DMS 273 (cell line): ENCODE data around the gene A2M.

ENCODE experiments used
- DNase-seq: peaks from one replicate; lab custom pipeline; 2025; ENCODE audit not compliant: unreplicated experiment; lab: John Stamatoyannopoulos, UW

A2M gene

DNA sequence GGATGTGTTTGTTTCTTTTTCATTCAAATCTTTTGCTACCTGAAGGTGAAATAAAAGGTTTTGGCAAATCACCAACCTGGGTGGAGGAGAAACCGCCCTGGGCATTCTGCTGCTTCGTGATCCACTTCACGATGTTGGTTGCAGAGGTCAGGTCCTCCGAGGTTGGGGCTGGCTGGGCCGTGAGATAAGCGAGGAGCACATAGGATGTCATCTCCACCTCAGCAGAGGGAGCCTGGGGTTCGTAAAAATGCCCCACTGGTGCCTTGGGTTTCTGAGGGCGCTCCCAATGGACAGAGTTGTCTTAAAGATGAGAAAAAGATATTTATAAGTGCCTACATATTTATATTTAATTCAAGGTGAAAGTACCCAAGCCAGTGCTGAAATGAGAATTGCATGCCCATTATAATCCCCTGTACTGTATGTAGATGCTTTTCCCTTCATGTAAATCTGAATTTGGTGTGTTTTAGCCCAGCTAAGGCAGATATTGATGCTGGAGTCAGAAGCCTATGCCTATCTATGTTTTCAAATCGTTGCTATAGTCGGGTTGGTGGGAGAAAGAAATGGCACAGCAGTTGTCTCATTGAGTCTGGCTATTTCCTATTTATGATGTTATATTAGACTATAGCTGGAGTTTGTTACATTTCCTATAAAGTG is 41.1 kb downstream of the A2M start:
- no peak for DNase-seq

DNA sequence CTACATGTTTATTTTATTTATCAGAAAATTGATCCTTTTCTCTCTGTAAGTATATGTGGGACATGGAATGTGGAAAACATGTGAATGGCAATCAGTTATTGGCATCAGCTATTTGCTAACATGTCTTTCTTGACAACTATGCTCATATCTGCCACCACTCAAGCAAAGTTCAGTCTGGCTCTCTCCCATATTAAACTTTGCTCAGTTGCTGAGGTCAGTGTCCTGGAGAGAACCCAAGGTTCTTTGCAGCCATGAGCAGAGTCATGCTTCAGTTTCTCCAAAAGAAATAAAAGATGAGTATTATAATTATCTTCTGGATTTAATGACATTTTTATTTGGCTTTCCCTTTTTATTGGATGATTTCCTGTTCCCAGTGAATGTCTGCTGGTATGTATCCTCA is 42.6 kb downstream of the A2M start:
- DNase-seq, result no peak

DNA sequence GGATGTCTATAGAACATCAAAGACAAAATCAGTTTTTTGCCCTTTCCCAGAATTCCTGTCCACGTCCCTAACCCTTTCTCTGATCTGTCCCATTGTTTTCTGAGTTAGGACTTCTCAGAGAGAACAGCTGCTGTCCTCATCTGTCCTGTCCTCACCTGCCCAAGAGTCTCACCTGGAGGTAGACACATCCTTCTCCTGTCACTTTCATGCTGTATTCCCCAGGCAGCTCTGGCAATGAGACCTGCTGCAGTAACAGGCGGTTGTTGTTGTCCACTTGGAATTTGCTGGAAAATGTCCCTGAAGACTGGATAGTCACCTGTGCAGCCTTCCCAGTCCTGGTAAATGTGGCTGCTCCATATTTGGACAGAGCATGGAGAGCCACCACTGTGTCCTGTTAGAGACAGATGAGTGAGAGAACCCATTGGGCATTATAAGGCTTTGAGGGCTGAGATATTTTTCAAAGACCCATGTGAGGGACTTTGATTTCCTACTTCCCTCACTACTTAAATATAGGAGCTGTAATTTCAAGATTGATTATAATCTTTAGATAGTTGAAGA is 43.2 kb downstream of the A2M start:
- no peak for DNase-seq

DNA sequence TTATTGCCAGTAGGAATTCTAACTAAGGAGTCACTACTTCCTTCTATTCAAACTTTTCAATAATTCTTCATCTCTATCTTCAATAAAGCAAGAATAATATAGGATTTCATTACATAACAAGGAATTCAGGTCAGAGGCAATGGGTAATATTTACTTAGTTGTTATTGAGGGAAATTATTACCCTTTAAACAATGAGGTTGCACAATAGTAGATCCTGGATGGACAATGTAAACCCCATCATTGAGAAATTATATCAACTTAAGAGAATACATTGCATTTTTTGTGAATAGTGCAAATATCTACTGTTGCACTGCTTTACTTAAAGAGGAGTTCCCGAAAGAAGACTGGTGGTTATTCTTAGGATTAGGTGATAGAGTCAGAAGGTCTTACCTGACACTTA is 43.8 kb downstream of the A2M start:
- DNase-seq, result no peak

DNA sequence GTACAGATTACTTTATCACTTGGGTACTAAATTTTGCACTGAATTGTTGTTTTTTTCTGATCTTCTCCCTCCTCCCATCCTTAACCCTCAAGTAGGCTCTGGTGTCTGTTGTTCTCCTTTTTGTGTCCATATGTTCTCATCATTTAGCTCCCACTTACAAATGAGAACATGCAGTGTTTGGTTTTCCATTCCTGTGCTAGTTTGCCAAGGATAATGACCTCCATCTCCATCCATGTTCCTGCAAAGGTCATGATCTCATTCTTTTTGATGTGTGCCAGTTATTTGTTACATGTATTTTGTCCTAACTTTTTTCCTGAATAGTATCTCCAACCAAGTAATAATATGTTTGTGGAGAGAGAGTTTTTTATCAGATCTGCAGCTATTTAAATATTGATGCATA is 44.2 kb downstream of the A2M start:
- no peak for DNase-seq

DNA sequence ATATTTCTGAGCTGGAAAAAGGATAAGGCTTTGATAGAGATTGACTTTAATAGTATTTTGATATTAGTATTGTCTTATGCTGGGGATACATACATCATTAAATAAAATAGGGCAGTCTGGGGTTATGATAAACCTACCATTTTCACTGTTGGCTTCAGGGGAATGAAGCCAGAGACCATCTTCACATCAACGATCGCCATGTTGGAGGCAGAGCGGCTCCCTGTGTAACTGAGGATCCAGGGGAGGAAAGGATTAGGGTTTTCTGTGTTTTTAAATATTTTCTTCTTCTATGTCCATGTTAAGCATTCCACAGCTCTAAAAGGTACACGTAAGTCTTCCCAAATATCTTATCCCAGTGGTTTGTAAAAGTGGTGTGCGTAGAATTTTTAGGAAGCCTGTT is 45.4 kb downstream of the A2M start:
- DNase-seq, result no peak

DNA sequence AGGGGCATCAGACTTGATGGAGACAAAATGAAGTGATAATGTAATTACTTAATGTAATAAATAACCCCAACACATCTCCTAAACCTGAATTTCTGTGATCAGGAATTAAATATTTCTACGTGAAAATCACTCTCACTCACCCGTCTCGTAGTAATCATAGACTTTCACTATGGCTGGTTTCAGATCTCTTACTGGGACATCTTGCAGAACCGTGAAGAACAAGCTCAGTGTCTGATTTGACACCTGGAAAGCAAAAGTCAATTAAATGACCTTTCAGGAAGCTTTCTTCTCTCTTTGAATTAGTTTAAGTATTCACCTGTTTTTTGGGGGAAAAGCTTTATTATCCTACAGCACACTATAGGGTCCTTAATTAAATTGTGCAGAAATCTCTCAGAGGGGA is 47.1 kb downstream of the A2M start:
- DNase-seq, result no peak

DNA sequence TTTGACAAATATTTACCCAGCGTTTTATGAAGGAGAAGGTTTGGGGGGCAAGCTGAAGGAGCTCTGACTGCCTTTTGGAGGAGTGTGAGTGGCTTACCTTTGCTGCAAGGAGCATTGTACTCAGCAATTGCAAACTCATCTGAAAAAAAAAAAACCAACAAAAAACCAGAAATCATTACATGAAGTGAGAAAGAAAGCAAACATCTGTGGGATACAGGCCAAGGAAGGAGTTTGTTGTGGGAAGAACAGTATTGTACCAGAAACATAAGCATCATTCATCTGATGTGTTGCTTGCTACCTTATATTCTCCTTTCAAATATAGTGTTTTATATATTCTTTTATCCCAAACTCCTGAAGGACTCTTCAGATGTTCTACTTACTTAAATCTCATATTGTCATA is 47.6 kb downstream of the A2M start:
- DNase-seq, result no peak

DNA sequence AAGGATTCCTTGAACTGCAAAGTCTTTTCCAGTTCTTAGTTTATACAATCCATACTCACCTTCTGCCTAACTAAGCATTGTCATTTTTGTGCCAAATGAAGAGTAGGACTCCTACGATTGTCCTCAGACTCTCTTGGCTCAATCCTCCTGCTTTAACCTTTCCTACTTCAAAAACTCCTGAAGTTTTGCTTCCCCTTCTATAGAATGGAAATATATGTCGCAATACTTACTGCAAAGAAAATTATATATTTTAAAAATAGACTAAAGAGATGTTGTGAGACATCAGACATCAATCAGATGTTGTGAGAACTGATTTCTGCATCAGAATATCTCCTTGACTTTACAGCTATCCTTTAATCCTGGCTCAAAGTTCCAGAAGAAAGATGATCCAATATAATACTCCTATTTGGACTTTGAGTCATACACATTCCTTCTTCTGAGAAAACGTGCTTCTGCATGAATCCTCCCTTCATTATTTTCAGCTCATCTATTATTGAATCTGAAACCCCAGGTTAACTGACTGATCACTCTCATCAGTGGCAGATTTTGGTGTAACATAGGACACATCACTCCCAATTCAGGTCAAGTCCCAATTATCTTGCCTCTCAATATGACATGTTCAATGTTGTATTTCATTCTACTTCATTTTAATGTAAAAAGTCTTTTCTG is 48.8 kb downstream of the A2M start:
- no peak for DNase-seq

DNA sequence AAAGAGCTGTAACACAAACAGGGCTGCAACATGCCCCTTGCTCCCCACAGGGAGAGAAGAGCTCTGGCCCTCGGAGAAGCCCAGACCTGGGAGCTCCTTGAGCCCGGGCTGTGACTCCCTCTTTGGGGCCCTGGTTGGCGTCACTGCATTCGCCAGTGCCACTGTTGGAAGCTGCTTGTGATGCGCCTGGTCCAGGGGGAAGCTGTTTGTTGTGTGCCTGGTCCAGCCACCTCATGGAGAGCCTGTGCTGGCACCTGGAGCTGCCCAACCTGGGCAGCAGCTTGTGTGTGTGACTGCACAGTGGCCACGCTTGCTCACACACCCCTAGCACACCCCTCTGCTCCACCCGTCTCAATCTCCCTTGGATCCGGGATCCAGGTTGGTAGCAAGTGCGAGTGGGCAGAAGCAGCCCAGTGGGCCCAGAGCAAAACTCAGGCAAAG is 49.5 kb downstream of the A2M start:
- no peak for DNase-seq

DNA sequence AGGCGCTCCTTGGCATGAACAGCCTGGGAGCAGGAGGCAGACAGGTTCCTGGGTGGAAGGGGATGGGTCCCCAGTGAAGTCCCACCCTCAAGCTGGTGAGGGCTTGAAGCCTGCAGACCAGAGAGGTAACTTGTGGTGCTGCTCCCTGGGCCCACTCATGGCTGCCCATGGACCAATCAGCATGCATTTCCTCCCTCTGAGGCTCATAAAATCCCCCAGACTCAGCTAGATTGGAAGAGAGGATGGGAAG is 50.2 kb downstream of the A2M start:
- no peak for DNase-seq

DNA sequence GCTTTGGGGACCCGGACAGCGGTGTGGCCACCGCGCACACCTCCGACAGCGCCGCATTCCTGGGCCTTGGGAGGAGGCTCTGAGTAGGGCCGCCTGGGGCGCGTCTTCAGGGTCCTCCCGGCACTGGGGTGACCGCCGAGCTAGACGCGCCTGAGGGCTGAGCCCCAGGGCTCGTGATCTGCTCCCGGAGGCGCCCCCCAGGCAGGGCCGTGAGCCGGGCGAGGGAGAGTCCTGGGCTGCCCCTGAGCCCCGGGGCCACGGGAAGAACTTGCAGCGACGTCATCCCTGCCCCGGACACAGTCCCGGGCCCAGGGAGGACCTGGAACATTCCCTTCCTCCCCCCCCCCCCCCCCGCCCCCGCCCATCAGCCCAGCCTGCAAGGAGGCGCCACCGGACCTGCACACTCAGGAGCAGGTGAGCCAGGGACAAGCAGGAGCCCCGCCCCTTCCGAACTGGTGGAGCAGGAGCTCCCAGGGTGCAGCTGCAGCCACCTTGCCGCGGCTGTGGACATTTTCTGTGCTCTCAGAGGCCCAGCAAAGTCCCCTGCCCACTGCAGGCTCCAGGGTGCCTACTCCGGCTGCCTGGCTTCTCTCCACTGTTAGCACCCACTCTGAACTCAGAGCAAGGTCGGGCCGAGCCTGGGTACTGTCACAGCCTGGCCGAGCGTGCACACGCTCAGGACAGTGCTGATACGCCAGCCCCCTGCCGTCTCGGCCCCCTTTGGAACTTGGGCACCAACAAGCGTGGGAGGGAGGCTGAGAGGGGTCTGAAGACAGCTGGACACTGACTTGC is 50.7 kb downstream of the A2M start:
- peak; percentile 19 for DNase-seq

DNA sequence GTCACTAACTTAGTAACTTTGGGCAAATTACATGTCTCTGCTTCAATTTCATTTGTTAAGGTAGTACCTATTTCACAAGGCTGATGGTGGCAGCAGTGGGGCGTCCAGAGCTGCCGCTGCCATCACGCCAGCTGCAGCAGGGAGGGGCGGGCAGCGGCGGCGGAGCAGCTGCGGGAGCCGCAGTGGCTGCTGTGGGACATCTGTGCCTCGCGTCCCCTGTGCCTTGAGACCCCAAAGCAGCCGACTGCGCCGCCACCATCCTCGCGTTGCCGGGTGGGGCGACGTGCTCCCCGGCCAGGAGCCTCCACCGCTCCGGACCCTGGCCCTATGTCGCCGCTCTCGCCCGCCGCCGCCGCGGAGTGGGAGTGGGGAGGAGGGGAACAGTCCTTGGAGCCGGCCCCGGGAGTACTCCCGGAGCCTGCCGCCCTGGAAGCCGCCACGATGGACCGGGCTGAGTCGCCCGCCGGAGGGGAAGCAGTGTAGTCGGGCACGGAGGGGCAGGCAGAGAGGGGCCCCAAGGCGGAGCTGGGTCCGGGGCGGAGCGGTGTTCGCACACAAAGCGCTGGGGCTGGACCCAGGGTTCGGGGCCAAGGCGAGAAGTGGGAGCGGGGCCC is 51.4 kb downstream of the A2M start:
- DNase-seq, result peak; percentile 59

DNA sequence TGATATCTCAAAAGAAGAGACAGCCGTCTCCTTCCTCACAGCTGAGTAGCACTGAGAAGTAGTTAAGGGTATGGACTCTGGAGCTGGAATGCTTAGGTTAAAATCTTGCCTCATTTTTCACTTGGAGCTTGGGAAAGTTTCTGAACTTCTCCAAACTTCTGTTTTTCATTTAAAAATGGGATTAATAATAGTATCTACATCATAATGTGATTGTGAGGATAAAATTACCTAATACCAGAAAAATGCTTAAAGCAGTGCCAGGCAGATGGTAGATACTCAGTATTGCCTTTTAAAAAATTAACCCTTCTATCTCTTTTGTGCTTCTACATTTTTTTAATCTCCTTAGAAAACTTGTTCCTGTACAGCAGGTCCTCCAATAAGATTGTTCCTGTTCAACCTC is 63.1 kb downstream of the A2M start:
- no peak for DNase-seq

DNA sequence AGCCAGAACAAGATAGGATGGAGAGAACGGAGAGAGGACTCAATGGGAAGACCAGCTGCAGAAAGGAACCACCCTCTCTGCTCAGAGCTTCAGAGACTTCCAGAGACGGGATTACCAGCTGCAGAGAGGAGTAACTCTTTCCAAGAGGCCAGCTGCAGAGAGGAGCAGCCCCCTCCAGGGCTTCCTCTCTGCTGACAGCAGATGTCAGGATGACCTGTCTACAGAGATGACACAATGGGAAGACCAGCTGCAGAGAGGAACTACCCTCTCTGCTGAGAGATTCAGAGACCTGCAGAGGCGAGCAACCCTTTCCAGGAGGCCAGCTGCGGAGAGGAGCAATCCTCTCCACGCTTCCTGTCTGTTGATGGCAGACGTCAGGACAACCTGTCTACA is 64.6 kb downstream of the A2M start:
- DNase-seq, result no peak

DNA sequence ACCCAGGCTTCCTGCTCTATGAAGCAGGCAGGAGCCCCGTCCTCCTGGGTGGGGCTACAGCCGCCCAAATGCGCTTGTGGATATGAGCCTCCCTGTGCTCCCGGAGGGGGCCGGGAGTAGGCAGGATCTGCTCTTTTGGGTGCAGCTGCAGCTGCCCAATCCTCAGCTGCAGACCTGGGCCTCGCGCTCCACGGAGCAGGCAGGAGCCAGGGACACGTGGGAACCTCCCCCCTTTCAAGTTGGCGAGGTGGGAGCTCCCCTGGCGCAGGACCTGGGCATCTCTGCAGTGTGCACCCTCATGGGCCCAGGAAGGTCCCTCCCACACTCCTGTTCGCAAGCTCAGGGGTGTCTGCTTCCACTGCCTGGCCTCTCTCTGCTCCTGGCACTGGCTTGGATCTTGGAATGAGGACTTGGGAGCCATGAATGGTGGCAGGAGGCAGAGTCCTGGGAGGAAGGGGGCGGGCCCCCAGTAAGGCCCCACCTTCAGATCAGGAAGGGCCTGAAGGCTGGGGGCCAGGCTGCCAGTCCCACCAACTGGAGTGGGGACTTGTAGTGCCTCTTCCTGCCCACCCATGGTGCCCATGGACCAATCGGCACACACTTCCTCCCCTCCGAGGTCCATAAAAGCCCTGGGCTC is 65.1 kb downstream of the A2M start:
- no peak for DNase-seq

DNA sequence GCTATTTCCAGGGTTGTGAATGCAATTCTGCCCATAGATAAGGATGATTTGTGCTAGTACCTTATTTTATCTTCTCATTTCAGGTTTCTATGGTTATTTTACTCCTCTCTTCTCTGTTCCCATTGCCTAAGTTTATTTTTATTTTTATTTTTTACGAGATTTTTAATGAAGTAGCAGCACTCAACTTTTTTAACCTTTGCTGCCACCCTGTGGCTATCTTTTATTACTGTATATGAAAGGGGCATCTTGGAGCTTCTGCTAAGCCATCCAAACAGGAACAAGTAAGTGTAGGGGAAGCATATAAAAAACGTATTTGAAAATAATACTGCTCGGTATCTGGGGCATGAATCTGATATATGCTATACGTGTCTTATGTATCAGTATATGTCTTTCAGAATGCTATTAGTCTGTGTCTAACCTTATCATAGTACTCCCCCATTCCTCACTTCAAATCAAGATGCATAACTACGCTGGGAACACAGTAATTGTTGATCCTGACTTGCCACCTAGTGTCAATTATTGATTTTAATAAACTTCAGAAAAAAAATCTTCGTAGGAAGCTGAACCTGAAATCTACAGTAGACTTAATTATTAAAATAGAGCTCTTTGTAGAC is 66.1 kb downstream of the A2M start:
- DNase-seq, result peak; percentile 59

DNA sequence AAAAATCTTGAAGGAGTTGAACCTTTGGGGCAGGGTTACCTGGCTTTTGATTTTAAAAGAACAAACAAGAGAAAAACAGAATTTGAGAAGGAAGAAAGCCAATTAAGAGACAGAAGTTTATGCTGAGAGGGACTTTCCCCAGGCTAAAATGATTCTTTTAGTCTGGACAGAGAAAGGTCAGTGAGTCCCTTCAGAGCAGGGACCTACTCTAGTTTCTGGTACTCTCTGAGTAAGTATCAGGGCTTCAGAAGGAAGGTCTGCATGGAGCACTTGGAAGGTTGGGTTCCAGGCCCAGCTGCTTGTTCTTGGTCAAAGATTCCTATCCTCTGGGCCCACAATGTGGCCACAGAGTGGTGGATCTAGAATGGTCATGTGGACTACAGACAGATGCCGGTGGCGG is 66.8 kb downstream of the A2M start:
- no peak for DNase-seq

DNA sequence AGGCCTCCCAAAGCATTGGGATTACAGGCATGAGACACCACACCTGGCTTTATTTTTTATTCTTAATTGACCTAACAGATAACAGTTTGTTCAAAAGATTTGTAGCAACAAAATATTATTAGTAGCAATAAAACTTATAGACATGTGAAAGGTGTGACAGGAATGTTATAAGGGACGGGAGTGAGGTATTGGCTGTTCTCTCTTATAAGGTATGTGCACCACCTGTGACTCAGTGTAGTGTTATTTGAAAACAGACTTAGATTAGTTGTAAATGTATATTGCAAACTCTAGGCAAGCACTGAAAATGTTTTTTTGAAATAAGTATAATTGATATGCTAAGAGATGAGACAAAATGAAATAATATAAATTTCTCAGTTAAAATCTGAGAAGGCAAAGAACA is 68.6 kb downstream of the A2M start:
- no peak for DNase-seq

DNA sequence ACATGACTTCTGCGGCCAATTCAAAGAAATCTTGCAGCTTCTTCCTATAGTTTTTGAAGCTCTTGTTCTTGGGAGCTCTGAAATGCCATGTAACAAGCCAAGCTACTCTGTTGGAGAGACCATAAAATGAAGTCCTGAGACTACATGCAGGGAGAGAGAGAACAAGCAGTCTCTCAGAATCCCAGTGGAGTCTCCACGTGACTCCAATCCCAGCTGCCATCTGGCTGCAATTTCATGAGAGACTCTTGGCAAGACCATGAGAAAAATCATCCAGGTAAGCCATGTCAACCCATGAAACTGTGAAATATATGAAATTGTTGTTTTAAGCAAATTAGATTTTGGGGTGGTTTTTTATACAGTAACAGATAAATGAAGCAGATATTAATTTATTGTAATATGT is 72.0 kb downstream of the A2M start:
- DNase-seq, result peak; percentile 70

DNA sequence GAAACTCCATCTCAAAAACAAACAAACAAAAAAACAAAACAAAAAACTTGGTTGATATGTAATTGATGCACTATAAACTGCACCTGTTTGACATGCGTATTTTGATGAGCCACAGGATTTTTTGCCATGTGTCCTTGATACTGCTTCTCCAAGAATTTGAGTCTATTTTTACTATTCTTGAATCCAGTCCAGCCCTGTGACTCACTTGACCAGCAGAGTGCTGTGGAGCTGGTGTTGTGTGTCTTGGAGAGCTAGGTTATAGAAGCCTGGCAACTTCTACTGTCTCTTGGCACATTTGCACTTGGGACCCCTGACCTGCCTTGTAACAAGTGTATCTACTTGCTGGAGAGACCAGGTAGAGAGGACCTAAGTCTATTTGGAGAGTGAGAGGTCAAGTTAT is 74.4 kb downstream of the A2M start:
- DNase-seq, result no peak
